ENCODE measurements around the gene NUTM2A.
"Not testable (repeated sequence)": the region's sequence is repeated elsewhere in the genome, so short reads cannot be mapped to it uniquely, and the experiment has no call there.

The NUTM2A gene

DNA sequence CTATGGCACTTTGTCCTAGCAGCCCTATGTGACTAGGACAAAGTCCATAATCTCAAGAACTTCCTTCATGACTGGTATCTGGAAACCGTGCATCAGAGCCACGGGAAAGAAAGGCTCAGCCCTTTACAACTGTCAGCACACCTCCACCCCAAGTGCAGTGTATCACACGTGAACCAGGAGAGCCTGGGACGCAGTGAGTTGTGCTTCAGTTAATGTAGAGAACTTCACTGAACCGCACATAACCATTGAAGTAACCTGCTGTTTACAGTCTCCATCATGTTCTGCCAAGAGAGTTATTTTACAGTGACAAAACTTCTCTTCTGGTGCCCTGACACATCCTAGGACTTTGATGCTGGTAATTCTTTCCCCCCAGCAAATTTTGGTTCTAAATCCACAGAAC lies 12.0 kb downstream of the NUTM2A start:
- DNase-seq (ENCODE audit: low read depth); H3K4me3 ChIP-seq (ENCODE audit: low read depth, low read length); in situ Hi-C loops (cut with HindIII; ENCODE audit: low sequenced_read_pairs): not testable (repeated sequence)

DNA sequence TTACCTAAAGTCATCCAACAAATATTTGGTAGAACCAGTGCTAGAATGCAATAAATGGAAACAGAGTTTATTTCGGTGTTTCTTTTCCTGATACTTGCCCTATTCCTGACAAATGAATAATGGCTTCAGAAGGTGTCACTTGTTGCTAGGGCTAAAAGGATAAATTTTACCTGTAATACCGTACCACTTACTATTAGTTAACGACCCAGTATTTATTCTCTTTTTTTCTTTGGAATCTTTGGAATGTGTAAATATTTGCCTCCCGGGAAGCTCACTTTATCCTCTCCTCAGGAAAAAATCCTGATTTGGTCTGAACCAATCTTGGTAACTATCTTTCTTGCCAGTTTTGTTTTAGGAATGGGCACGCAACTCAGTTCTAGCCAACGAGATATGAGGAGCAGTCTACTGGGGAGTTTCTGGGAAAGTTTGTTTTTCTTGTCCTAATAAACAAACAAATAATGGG lies 14.1 kb downstream of the NUTM2A start:
- in situ Hi-C loops (cut with HindIII; ENCODE audit: low sequenced_read_pairs); DNase-seq (ENCODE audit: low read depth); H3K4me3 ChIP-seq (ENCODE audit: low read depth, low read length): not testable (repeated sequence)

DNA sequence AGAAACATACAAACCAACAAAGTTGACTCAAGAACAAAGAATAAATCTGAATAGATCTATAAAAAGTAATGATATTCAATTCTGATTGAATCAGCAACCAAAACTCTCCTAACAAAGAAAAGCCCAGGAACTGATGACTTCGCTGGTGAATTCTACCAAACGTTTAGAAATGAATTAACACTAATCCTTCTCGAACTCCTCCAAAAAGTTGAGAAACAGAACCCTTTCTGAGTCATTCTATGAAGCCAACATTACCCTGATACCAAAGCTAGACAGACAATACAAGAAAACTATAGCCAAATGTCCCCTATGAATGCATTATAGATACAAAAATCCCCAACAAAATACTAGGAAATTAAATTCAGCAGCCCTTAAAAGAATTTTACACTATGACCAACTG lies 16.9 kb downstream of the NUTM2A start:
- DNase-seq (ENCODE audit: low read depth); H3K4me3 ChIP-seq (ENCODE audit: low read depth, low read length); in situ Hi-C loops (cut with HindIII; ENCODE audit: low sequenced_read_pairs): not testable (repeated sequence)

DNA sequence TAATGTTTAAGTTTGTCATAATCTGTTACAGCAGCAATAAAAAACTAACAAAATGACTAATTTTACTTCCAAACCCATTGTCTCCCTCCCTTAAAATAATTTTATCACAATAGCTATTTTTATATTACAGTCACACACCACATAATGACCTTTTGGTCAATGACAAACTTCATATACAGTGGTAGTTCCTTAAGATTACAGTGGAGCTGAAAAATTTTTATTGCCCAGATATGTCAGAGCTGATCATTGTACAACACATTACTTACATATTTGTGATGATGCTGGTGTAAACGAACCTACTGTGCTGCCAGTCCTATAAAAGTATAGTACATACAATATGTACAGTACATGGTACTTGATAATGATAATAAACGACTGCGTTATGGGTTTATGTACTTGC lies 22.1 kb downstream of the NUTM2A start:
- H3K4me3 ChIP-seq (ENCODE audit: low read depth, low read length); DNase-seq (ENCODE audit: low read depth); in situ Hi-C loops (cut with HindIII; ENCODE audit: low sequenced_read_pairs): not testable (repeated sequence)

GRCh38 chr10:87248818-87249353 lies 23.6 kb downstream of the NUTM2A start:
- H3K4me3 ChIP-seq (ENCODE audit: low read depth, low read length); in situ Hi-C loops (cut with HindIII; ENCODE audit: low sequenced_read_pairs); DNase-seq (ENCODE audit: low read depth): not testable (repeated sequence)

- H3K4me3 ChIP-seq (ENCODE audit: low read depth, low read length); in situ Hi-C loops (cut with HindIII; ENCODE audit: low sequenced_read_pairs); DNase-seq (ENCODE audit: low read depth): not testable (repeated sequence)
These were observed 55.6 kb downstream of the NUTM2A start for GRCh38 chr10:87280749-87281392.

Data from astrocyte of the cerebellum (primary cell).